ENCODE measurements around the gene EIF5.

- no peak for TF ChIP-seq CTCF (IDR thresholded peaks at IDR 0.05)
- TF ChIP-seq POLR2A (IDR thresholded peaks at IDR 0.05), result no peak
These were observed 56.6 kb downstream of the EIF5 start for GRCh38 chr14:103390605-103391004.

All from heart left ventricle (tissue), 13 donors.